Measurements from ENCODE around the gene ACSF3. TPM values are rescaled to one million over a fixed set of nuclear protein-coding genes. Genes with fewer than 3 reads are reported as not detected.

Gene ACSF3
- total RNA-seq: 100 to 1,000 TPM in 2 of 4 donors, 10 to 100 TPM in 2; 94.6 to 120 (median 108) TPM

- H3K9me3 ChIP-seq: no peaks in the 10 kb centered on the region
- H3K36me3 ChIP-seq: no peaks in the 10 kb centered on the region
- DNase-seq: peak; percentile 68 to 81 (median 80)
- H3K27ac ChIP-seq: peak within 1 kb of the TSS; percentile 71 to 88 (median 80)
- H3K4me3 ChIP-seq: peak within 1 kb of the TSS; percentile 55 to 96 (median 78)
- H3K4me1 ChIP-seq: peaks cover 5 to 51% (median 36%) of the 10 kb centered on the region in 4 donors
- no peak for TF ChIP-seq CTCF (IDR thresholded peaks at IDR 0.05)
- peak in 1 of 2 donors; percentile 41 for TF ChIP-seq POLR2A (IDR thresholded peaks at IDR 0.05)
- H3K27me3 ChIP-seq: no peaks in the 10 kb centered on the region
These were observed at the start of gene ACSF3 for GRCh38 chr16:89093602-89094251. TSS of gene ACSF3 (plus strand) at chr16:89093852. CDS start at chr16:89100682, 6,830 bp downstream.

- Histone ChIP-seq H3K36me3 (no peaks in the 10 kb centered on the region), H3K27me3 (peaks cover 0 to 3% of the 10 kb centered on the region in 2 donors), H3K4me1 (peaks cover 0 to 6% (median 0%) of the 10 kb centered on the region in 4 donors), H3K27ac (no peak overlapping the region), H3K4me3 (no peak overlapping the region), H3K9me3 (no peaks in the 10 kb centered on the region)
- no peak for TF ChIP-seq CTCF (IDR thresholded peaks at IDR 0.05)
- no peak for TF ChIP-seq POLR2A (IDR thresholded peaks at IDR 0.05)
- no peak for DNase-seq
These were observed 49.1 kb upstream of the ACSF3 start for GRCh38 chr16:89044418-89045180.

GRCh38 chr16:89045181-89045815 lies 48.4 kb upstream of the ACSF3 start:
- Histone ChIP-seq H3K4me1 (no peaks in the 10 kb centered on the region), H3K27ac (no peak overlapping the region), H3K4me3 (no peak overlapping the region), H3K9me3 (no peaks in the 10 kb centered on the region), H3K27me3 (peaks cover 0 to 3% of the 10 kb centered on the region in 2 donors), H3K36me3 (no peaks in the 10 kb centered on the region)
- no peak for DNase-seq
- TF ChIP-seq CTCF (IDR thresholded peaks at IDR 0.05) (no peak), POLR2A (IDR thresholded peaks at IDR 0.05) (no peak)

- H3K27me3 ChIP-seq: peaks cover 0 to 3% of the 10 kb centered on the region in 2 donors
- TF ChIP-seq POLR2A (IDR thresholded peaks at IDR 0.05): no peak
- TF ChIP-seq CTCF (IDR thresholded peaks at IDR 0.05): no peak
- H3K4me1 ChIP-seq: no peaks in the 10 kb centered on the region
- no peak for DNase-seq
- no peaks in the 10 kb centered on the region for H3K9me3 ChIP-seq
- no peak overlapping the region for H3K27ac ChIP-seq
- no peaks in the 10 kb centered on the region for H3K36me3 ChIP-seq
- H3K4me3 ChIP-seq: no peak overlapping the region
These were observed 47.8 kb upstream of the ACSF3 start for GRCh38 chr16:89045881-89046280.

GRCh38 chr16:89046491-89046890 lies 47.2 kb upstream of the ACSF3 start:
- TF ChIP-seq CTCF (IDR thresholded peaks at IDR 0.05) (no peak), POLR2A (IDR thresholded peaks at IDR 0.05) (no peak)
- no peak overlapping the region for H3K27ac ChIP-seq
- no peaks in the 10 kb centered on the region for H3K9me3 ChIP-seq
- peaks cover 0 to 3% of the 10 kb centered on the region in 2 donors for H3K27me3 ChIP-seq
- no peaks in the 10 kb centered on the region for H3K36me3 ChIP-seq
- DNase-seq: no peak
- no peaks in the 10 kb centered on the region for H3K4me1 ChIP-seq
- no peak overlapping the region for H3K4me3 ChIP-seq
